ENCODE results near the gene ZBTB42.

DNA sequence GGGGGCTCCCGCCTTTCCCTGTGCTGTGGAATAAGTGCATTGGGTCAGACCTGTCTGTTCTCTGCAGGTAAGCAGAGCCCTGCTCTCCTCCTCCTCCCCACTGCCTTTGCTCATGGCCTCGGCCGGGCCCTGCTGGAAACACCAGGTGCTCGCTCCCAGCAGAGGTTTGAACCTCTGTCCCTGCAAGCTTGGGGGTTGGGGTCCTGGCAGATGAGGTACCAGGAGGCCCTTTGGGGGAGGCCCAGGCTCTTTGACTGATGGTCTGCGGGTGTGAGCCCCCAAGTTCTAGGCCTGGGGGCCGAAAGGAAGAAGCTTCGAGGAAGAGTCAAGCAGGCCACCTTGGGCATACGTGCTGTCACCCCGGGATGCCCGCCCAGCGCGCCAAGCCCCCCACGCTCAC lies 42.1 kb downstream of the ZBTB42 start:
- no peak for TF ChIP-seq ZBTB7A (IDR thresholded peaks at IDR 0.05; ENCODE audit: low read depth)
- TF ChIP-seq NFIC (IDR thresholded peaks at IDR 0.05), result no peak
- TF ChIP-seq, protein P1, sequence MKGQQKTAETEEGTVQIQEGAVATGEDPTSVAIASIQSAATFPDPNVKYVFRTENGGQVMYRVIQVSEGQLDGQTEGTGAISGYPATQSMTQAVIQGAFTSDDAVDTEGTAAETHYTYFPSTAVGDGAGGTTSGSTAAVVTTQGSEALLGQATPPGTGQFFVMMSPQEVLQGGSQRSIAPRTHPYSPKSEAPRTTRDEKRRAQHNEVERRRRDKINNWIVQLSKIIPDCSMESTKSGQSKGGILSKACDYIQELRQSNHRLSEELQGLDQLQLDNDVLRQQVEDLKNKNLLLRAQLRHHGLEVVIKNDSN (IDR thresholded peaks at IDR 0.05), result no peak
- TF ChIP-seq, protein P2, sequence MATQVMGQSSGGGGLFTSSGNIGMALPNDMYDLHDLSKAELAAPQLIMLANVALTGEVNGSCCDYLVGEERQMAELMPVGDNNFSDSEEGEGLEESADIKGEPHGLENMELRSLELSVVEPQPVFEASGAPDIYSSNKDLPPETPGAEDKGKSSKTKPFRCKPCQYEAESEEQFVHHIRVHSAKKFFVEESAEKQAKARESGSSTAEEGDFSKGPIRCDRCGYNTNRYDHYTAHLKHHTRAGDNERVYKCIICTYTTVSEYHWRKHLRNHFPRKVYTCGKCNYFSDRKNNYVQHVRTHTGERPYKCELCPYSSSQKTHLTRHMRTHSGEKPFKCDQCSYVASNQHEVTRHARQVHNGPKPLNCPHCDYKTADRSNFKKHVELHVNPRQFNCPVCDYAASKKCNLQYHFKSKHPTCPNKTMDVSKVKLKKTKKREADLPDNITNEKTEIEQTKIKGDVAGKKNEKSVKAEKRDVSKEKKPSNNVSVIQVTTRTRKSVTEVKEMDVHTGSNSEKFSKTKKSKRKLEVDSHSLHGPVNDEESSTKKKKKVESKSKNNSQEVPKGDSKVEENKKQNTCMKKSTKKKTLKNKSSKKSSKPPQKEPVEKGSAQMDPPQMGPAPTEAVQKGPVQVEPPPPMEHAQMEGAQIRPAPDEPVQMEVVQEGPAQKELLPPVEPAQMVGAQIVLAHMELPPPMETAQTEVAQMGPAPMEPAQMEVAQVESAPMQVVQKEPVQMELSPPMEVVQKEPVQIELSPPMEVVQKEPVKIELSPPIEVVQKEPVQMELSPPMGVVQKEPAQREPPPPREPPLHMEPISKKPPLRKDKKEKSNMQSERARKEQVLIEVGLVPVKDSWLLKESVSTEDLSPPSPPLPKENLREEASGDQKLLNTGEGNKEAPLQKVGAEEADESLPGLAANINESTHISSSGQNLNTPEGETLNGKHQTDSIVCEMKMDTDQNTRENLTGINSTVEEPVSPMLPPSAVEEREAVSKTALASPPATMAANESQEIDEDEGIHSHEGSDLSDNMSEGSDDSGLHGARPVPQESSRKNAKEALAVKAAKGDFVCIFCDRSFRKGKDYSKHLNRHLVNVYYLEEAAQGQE (IDR thresholded peaks at IDR 0.05; ENCODE audit: low read depth), result no peak
- no peak for TF ChIP-seq YY1 (IDR thresholded peaks at IDR 0.05; ENCODE audit: low read depth)

All from Ishikawa (cell line).